ENCODE data around the gene CDT1.

DNA sequence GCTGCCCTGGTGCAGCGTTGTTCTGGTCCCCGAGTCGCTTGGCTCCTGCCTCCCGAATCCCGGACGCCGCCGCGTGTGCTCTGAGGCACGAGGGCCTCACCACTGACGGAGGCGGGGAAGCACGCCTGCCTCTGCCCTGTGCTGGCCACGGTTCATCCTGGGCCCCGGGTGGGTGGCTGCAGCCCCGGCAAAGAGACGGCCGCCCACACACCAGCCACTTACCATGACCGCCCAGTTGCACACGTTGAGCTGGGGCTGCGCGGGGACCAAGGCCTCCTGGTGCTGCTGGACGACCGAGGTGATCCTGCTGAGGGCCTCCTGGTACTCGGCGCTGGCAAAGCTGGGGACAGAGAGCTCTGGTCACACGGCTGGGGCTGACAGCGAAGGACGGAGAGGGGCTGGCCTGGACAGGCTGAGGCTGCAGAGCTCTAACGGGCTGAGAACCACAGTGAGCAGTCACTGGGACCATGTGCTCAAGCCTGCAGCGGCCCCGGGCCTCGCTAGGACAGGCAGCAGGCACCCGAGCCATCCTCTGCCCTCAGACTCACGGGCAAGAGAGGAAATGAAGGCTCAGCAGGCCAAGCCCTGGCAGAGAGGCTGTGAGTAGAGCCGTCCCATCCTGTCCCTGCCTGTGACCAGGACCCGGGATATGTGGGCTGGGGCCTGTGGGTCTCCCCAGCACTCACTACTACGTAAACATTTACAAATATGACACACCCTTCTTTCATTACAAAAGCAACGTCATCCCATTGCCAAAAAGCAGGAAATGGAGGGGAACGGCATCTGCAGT lies 14.4 kb downstream of the CDT1 start:
- TF ChIP-seq, protein P1, sequence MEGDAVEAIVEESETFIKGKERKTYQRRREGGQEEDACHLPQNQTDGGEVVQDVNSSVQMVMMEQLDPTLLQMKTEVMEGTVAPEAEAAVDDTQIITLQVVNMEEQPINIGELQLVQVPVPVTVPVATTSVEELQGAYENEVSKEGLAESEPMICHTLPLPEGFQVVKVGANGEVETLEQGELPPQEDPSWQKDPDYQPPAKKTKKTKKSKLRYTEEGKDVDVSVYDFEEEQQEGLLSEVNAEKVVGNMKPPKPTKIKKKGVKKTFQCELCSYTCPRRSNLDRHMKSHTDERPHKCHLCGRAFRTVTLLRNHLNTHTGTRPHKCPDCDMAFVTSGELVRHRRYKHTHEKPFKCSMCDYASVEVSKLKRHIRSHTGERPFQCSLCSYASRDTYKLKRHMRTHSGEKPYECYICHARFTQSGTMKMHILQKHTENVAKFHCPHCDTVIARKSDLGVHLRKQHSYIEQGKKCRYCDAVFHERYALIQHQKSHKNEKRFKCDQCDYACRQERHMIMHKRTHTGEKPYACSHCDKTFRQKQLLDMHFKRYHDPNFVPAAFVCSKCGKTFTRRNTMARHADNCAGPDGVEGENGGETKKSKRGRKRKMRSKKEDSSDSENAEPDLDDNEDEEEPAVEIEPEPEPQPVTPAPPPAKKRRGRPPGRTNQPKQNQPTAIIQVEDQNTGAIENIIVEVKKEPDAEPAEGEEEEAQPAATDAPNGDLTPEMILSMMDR (IDR thresholded peaks at IDR 0.05): no peak
- TF ChIP-seq POLR2A (IDR thresholded peaks at IDR 0.05) (no peak), POLR2AphosphoS5 (IDR thresholded peaks at IDR 0.05; ENCODE audit: insufficient read depth in 1 of 2, low read depth in 1 of 2) (peak in 1 of 2 donors; percentile 16)

All from vagina (tissue), 2 donors.